Measurements from ENCODE around the gene ALAS1. TPM values are rescaled to one million over a fixed set of nuclear protein-coding genes. Genes with fewer than 3 reads are reported as not detected.

ALAS1 gene
- 10 to 100 TPM; 19.6 to 75.3 (median 33.4) TPM for total RNA-seq
- polyA plus RNA-seq, result 10 to 100 TPM; 35.6 to 59.1 (median 42.7) TPM
- long read RNA-seq, donor 1, partial matches to known transcripts, result 7 of 10 reads
- long read RNA-seq, donor 1, other reads (novel, unspliced or antisense), result 0 of 10 reads
- long read RNA-seq, donor 2, partial matches to known transcripts, result 0 of 5 reads
- long read RNA-seq, donor 2, other reads (novel, unspliced or antisense), result 0 of 5 reads
- long read RNA-seq, donor 3, partial matches to known transcripts, result 0 of 2 reads
- long read RNA-seq, donor 3, other reads (novel, unspliced or antisense), result 0 of 2 reads
- long read RNA-seq, donor 4, partial matches to known transcripts, result 0 of 1 reads
- long read RNA-seq, donor 4, other reads (novel, unspliced or antisense), result 0 of 1 reads
- long read RNA-seq, donor 5, transcript ALAS1-204 (11 exons, 2,125 nt), result major isoform, 7 of 13 reads
- long read RNA-seq, donor 5, partial matches to known transcripts, result 5 of 13 reads
- long read RNA-seq, donor 5, other reads (novel, unspliced or antisense), result 0 of 13 reads
- long read RNA-seq, donor 6, result 0 reads
- long read RNA-seq, donor 7, transcript ALAS1-204 (11 exons, 2,125 nt), result major isoform, 6 of 8 reads
- long read RNA-seq, donor 7, partial matches to known transcripts, result 0 of 8 reads
- long read RNA-seq, donor 7, other reads (novel, unspliced or antisense), result 0 of 8 reads
- long read RNA-seq, donor 8, transcript ALAS1-204 (11 exons, 2,125 nt), result major isoform, 8 of 9 reads
- long read RNA-seq, donor 8, partial matches to known transcripts, result 0 of 9 reads
- long read RNA-seq, donor 8, other reads (novel, unspliced or antisense), result 0 of 9 reads
- long read RNA-seq, donor 9, transcript ALAS1-204 (11 exons, 2,125 nt), result major isoform, 5 of 18 reads
- long read RNA-seq, donor 9, partial matches to known transcripts, result 11 of 18 reads
- long read RNA-seq, donor 9, other reads (novel, unspliced or antisense), result 0 of 18 reads
- long read RNA-seq, donor 10, partial matches to known transcripts, result 0 of 1 reads
- long read RNA-seq, donor 10, other reads (novel, unspliced or antisense), result 0 of 1 reads

DNA sequence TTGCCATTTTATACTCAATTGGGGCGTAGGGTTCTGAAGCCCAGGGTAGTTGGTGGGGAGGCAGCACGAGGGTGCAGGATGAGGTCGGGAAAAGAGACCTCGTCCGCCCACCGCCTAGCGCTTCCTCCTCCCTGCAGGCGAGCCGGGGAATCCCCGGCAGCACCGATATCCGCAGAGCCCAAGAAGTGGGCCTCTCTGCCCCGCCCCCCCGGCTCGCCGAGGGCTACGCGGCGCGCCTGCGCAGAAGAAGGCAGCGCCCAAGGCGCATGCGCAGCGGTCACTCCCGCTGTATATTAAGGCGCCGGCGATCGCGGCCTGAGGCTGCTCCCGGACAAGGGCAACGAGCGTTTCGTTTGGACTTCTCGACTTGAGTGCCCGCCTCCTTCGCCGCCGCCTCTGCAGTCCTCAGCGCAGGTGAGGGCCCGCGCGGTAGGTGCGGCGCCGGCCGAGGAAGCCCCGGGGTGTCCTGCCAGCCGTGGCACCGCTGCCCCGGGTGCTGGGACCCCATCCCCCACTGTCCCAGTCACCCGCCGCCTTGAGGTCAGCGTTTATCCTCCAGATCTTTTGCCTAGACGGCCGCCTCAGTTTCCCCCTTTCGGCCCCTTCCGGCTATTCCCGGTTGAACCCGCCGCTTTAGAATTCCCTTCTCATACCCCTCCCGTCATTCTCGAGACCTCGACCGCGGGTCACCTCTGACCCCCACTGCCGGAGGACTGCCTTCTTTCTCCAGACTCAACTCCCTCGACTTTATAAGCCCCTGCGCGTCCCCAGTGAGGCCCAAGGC is at the start of gene ALAS1:
TSS of gene ALAS1 (plus strand) at position 319 of the 784 bp plus-strand sequence. CDS start 1,082 bp downstream, outside the sequence.
- Histone ChIP-seq H3K36me3 (peaks cover 8 to 34% (median 28%) of the 10 kb centered on the region in 4 donors), H3K4me3 (peak within 1 kb of the TSS; percentile 82 to 94 (median 87)), H3K4me1 (peaks cover 42 to 88% (median 69%) of the 10 kb centered on the region in 4 donors), H3K27me3 (no peaks in the 10 kb centered on the region), H3K9me3 (no peaks in the 10 kb centered on the region), H3K27ac (peak within 1 kb of the TSS; percentile 84 to 95 (median 92))
- intact Hi-C loops (cut with DNase I; ENCODE audit: low total_unique reads), result no loop called here
- peak; percentile 77 to 98 (median 97) for TF ChIP-seq POLR2AphosphoS5 (IDR thresholded peaks at IDR 0.05)
- TF ChIP-seq, protein P1, sequence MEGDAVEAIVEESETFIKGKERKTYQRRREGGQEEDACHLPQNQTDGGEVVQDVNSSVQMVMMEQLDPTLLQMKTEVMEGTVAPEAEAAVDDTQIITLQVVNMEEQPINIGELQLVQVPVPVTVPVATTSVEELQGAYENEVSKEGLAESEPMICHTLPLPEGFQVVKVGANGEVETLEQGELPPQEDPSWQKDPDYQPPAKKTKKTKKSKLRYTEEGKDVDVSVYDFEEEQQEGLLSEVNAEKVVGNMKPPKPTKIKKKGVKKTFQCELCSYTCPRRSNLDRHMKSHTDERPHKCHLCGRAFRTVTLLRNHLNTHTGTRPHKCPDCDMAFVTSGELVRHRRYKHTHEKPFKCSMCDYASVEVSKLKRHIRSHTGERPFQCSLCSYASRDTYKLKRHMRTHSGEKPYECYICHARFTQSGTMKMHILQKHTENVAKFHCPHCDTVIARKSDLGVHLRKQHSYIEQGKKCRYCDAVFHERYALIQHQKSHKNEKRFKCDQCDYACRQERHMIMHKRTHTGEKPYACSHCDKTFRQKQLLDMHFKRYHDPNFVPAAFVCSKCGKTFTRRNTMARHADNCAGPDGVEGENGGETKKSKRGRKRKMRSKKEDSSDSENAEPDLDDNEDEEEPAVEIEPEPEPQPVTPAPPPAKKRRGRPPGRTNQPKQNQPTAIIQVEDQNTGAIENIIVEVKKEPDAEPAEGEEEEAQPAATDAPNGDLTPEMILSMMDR (IDR thresholded peaks at IDR 0.05), result peak in 4 of 7 experiments; percentile 6 to 20 (median 16)
- peak in 1 of 4 donors; percentile 88 for TF ChIP-seq POLR2A (IDR thresholded peaks at IDR 0.05)
- no peak for TF ChIP-seq EP300 (IDR thresholded peaks at IDR 0.05)
- DNase-seq, result peak; percentile 96 to 98
- 0 to 1% (median 0%) methylated on average over 37 to 71 of the region's 71 CpGs for whole genome bisulfite sequencing, 5 donors

DNA sequence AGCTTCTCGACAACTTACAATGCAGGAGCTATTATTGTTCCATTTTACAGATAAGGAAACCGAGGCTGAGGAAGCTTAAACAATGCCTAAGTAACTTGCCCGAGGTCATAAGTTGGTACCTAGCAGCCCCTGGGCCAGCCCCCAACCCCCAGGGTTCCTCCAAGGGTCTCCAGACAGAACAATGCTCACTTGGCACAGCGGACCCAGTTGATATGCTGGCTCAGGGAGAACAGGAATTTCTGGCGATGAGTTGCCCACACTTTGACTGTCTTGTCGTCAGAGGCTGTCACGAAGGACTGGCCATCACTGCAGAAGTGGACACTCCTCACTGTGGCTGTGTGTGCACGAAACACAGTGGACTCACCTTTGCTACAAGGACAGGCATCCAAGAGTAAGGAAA is 48.9 kb upstream of the ALAS1 start:
- WGBS, 5 donors, result 94 to 97% (median 96%) methylated on average over 7 to 8 of the region's 8 CpGs
- no peak for DNase-seq
- Histone ChIP-seq H3K4me1 (peaks cover 7 to 14% (median 11%) of the 10 kb centered on the region in 4 donors), H3K36me3 (peaks cover 0 to 41% (median 2%) of the 10 kb centered on the region in 4 donors), H3K4me3 (no peak overlapping the region), H3K9me3 (no peaks in the 10 kb centered on the region), H3K27ac (no peak overlapping the region), H3K27me3 (no peaks in the 10 kb centered on the region)
- intact Hi-C loops (cut with DNase I; ENCODE audit: low total_unique reads), result loop anchor here (10.0 kb wide), 1 partner anchor 204 kb away; the partner anchor contains the start of genes PARP3 and RRP9
- TF ChIP-seq POLR2A (IDR thresholded peaks at IDR 0.05) (no peak), POLR2AphosphoS5 (IDR thresholded peaks at IDR 0.05) (no peak), EP300 (IDR thresholded peaks at IDR 0.05) (no peak)
- TF ChIP-seq, protein P1 (IDR thresholded peaks at IDR 0.05), result no peak

DNA sequence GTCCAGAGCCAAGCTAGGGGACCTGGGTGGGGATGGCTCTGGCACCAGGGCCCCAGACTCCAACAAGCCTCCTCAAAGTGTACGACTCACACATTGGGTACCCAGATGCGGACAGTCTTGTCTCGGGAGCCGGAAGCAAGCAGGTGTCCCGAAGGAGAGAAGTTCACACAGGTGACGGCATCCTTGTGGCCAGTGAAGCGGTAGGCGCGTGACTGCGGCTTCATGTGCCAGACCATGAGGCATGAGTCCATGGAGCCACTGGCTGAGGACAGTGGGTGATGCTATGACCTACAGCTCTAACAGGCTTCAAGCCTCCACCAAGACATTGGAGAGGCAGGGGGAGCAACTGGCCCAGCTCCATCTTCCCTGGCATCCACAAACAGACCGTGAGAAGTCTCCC is 48.2 kb upstream of the ALAS1 start:
- intact Hi-C loops (cut with DNase I; ENCODE audit: low total_unique reads), result loop anchor here (10.0 kb wide), 1 partner anchor 205 kb away; the partner anchor contains the start of genes PARP3 and RRP9
- no peaks in the 10 kb centered on the region for H3K27me3 ChIP-seq
- H3K4me1 ChIP-seq, result peaks cover 8 to 12% (median 11%) of the 10 kb centered on the region in 4 donors
- no peaks in the 10 kb centered on the region for H3K9me3 ChIP-seq
- H3K4me3 ChIP-seq, result no peak overlapping the region
- 94 to 98% (median 96%) methylated on average over 10 to 11 of the region's 11 CpGs for WGBS, 5 donors
- TF ChIP-seq, protein P1 (IDR thresholded peaks at IDR 0.05), result no peak
- TF ChIP-seq POLR2A (IDR thresholded peaks at IDR 0.05), result no peak
- TF ChIP-seq EP300 (IDR thresholded peaks at IDR 0.05), result no peak
- TF ChIP-seq POLR2AphosphoS5 (IDR thresholded peaks at IDR 0.05), result no peak
- no peak for DNase-seq
- H3K27ac ChIP-seq, result no peak overlapping the region
- peaks cover 0 to 41% (median 2%) of the 10 kb centered on the region in 4 donors for H3K36me3 ChIP-seq
